Astrocyte of the hippocampus (primary cell): ENCODE data around the gene PDGFD.
A peak's percentile ranks its signal among the peaks of the same experiment; 100 is the strongest.

Source experiments
- DNase-seq: peaks from one replicate; pipeline ENCODE4 v3.0.0; 2011; ENCODE audit warnings: low read depth, low spot score

Gene PDGFD

GRCh38 chr11:104164028-104164520, at the start of gene PDGFD:
PDGFD (minus strand) TSS chr11:104164147.
- DNase-seq = peak; percentile 91

- DNase-seq = no peak
Measured at GRCh38 chr11:104206936-104207335, 43.0 kb upstream of the PDGFD start.

GRCh38 chr11:104205838-104206237, 41.9 kb upstream of the PDGFD start:
- no peak for DNase-seq

GRCh38 chr11:104200688-104201087, 36.7 kb upstream of the PDGFD start:
- DNase-seq = no peak

GRCh38 chr11:104199053-104199452, 35.1 kb upstream of the PDGFD start:
- no peak for DNase-seq

- no peak for DNase-seq
Measured at GRCh38 chr11:104198576-104198975, 34.6 kb upstream of the PDGFD start.

GRCh38 chr11:104191124-104191523, 27.2 kb upstream of the PDGFD start:
- DNase-seq = peak; percentile 36

GRCh38 chr11:104183593-104183992, 19.6 kb upstream of the PDGFD start:
- DNase-seq = peak; percentile 11

- DNase-seq = no peak
Measured at GRCh38 chr11:104175769-104176168, 11.8 kb upstream of the PDGFD start.

- no peak for DNase-seq
Measured at GRCh38 chr11:104169091-104169490, 5.1 kb upstream of the PDGFD start.

GRCh38 chr11:104165014-104165413, 1.1 kb upstream of the PDGFD start:
- DNase-seq = no peak

GRCh38 chr11:104163100-104164027, 583 bp downstream of the PDGFD start:
- DNase-seq = peak; percentile 68

GRCh38 chr11:104161751-104162450, 2.0 kb downstream of the PDGFD start:
- no peak for DNase-seq

- DNase-seq = no peak
Measured at GRCh38 chr11:104159356-104159755, 4.6 kb downstream of the PDGFD start.

- DNase-seq = no peak
Measured at GRCh38 chr11:104155375-104155774, 8.6 kb downstream of the PDGFD start.

GRCh38 chr11:104154296-104154695, 9.7 kb downstream of the PDGFD start:
- no peak for DNase-seq

GRCh38 chr11:104152941-104153505, 10.9 kb downstream of the PDGFD start:
- no peak for DNase-seq

GRCh38 chr11:104151404-104152204, 12.3 kb downstream of the PDGFD start:
- DNase-seq = peak; percentile 28

GRCh38 chr11:104148706-104149105, 15.2 kb downstream of the PDGFD start:
- no peak for DNase-seq

GRCh38 chr11:104148074-104148473, 15.9 kb downstream of the PDGFD start:
- no peak for DNase-seq

GRCh38 chr11:104146943-104147342, 17.0 kb downstream of the PDGFD start:
- no peak for DNase-seq
